Stimulated activated CD4-positive, alpha-beta T cell treated with anti-CD3 and anti-CD28 coated beads, Interleukin-1b, Interleukin-23, amount 100 ng/mL, for 1 hour (primary cell): ENCODE results near the gene C3orf20.
"Not testable (repeated sequence)": the region's sequence is repeated elsewhere in the genome, so short reads cannot be mapped to it uniquely, and the experiment has no call there.

ENCODE experiments used
- DNase-seq, 2 donors: peaks; one replicate each; pipeline ENCODE4 v3.0.0-alpha.2; 2020; ENCODE audit warnings: low read depth in 2 of 2

C3orf20 gene

GRCh38 chr3:14797731-14798130 lies 122.8 kb downstream of the C3orf20 start:
- no peak for DNase-seq

GRCh38 chr3:14798231-14798630 lies 123.3 kb downstream of the C3orf20 start:
- no peak for DNase-seq

GRCh38 chr3:14799146-14799545 lies 124.2 kb downstream of the C3orf20 start:
- DNase-seq, result no peak

GRCh38 chr3:14801031-14801430 lies 126.1 kb downstream of the C3orf20 start:
- DNase-seq, result no peak

- no peak for DNase-seq
These were observed 126.9 kb downstream of the C3orf20 start for GRCh38 chr3:14801668-14802380.

- no peak for DNase-seq
These were observed 127.4 kb downstream of the C3orf20 start for GRCh38 chr3:14802381-14802731.

- DNase-seq, result no peak
These were observed 128.4 kb downstream of the C3orf20 start for GRCh38 chr3:14803101-14803980.

GRCh38 chr3:14803981-14804834 lies 129.3 kb downstream of the C3orf20 start:
- no peak for DNase-seq

GRCh38 chr3:14804835-14805780 lies 130.2 kb downstream of the C3orf20 start:
- no peak for DNase-seq

- DNase-seq, result no peak
These were observed 131.1 kb downstream of the C3orf20 start for GRCh38 chr3:14805961-14806537.

- DNase-seq, result no peak
These were observed 131.8 kb downstream of the C3orf20 start for GRCh38 chr3:14806641-14807263.

GRCh38 chr3:14808025-14808424 lies 133.1 kb downstream of the C3orf20 start:
- DNase-seq, result no peak

GRCh38 chr3:14808502-14809266 lies 133.7 kb downstream of the C3orf20 start:
- DNase-seq, result no peak

GRCh38 chr3:14809611-14810010 lies 134.7 kb downstream of the C3orf20 start:
- DNase-seq, result not testable (repeated sequence)

- DNase-seq, result no peak
These were observed 135.3 kb downstream of the C3orf20 start for GRCh38 chr3:14810070-14810791.

- DNase-seq, result no peak
These were observed 136.1 kb downstream of the C3orf20 start for GRCh38 chr3:14810801-14811661.

- DNase-seq, result no peak
These were observed 136.7 kb downstream of the C3orf20 start for GRCh38 chr3:14811684-14812083.
